GM18508 (cell line): ENCODE data around the gene FBXO7.

ENCODE experiments used
- ATAC-seq: cut with Tn5 transposase; IDR thresholded peaks from one replicate; pipeline ENCODE4 v1.9.1; 2021; ENCODE audit warnings: moderate number of reproducible peaks; ENCODE audit not compliant: insufficient read depth, unreplicated experiment

Gene FBXO7

DNA sequence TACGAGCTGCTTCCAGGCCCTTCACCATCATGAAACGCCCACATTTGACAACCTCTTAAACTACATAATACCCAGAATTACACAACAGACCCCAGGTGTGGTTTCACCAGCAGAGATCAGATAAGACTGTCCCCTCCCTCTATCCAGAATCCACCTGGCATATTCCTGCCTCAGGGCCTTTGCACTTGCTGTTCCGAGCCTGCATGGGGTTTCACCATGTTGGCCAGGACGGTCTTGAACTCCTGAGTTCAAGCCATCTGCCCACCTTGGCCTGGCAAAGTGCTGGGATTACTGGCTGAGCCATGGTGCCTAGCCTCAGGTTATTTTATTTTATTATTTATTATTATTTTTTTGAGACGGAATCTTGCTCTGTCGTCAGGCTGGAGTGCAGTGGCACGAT is 73.4 kb downstream of the FBXO7 start:
- no peak for ATAC-seq
